Endothelial cell of umbilical vein (primary cell): ENCODE measurements around the gene GRK5. TPM values are rescaled to one million over a fixed set of nuclear protein-coding genes. Genes with fewer than 3 reads are reported as not detected.

Source experiments
- BruUV-seq: library from RNA; stranded (reverse); fragments of 400-500 nt; replicated peaks from 2 replicates; lab custom pipeline; 2021; lab: Mats Ljungman, UMichigan
- CTCF ChIA-PET: fragments of 300-600, 350-600 bp; sonication (Branson Sonifier 250); formaldehyde crosslinking; loops from one replicate; lab custom pipeline; 2021; ENCODE audit warnings: antibody characterized with exemption, inconsistent platforms; lab: Charles Lee
- POLR2A ChIA-PET: fragments of 300-600, 350-600 bp; sonication (Branson Sonifier 250); formaldehyde crosslinking; loops from one replicate; lab custom pipeline; 2021; ENCODE audit warnings: antibody characterized with exemption, inconsistent platforms; lab: Charles Lee
- DNase-seq: peaks from one replicate; pipeline ENCODE4 v3.0.0-alpha.2; 2011; ENCODE audit warnings: low read depth, low spot score
- FAIRE-seq: peaks from 2 replicates; lab custom pipeline; 2011; peaks lifted over from hg19 to GRCh38; lab: Jason Lieb, UNC
- H2AFZ ChIP-seq: 2 replicates; pipeline ENCODE4 v1.6.0; 2012; ENCODE audit warnings: low read depth, low read length, control low read depth, inconsistent platforms
- H3K27ac ChIP-seq: 2 replicates; pipeline ENCODE4 v1.5.1; 2011; ENCODE audit warnings: low read depth, mild to moderate bottlenecking, control low read depth, low read length, moderate library complexity; ENCODE audit not compliant: insufficient read depth
- H3K27me3 ChIP-seq, 2 experiments: 2 replicates each; pipeline versions ENCODE4 v1.6.0 to v1.6.1; 2011; ENCODE audit warnings: low read length in 2 of 2, mixed read lengths in 1 of 2; ENCODE audit not compliant: control insufficient read depth in 2 of 2, insufficient read depth in 2 of 2
- H3K36me3 ChIP-seq, 2 experiments: 2 replicates in 1 of 2; 3 replicates in 1 of 2; pipeline ENCODE4 v1.5.1; 2011; ENCODE audit warnings: low read length in 2 of 2, mild to moderate bottlenecking in 1 of 2, moderate library complexity in 1 of 2; ENCODE audit not compliant: control insufficient read depth in 2 of 2, insufficient read depth in 2 of 2; ENCODE audit errors: extremely low read depth in 1 of 2
- H3K4me1 ChIP-seq: 3 replicates; pipeline ENCODE4 v1.5.1; 2011; ENCODE audit warnings: mild to moderate bottlenecking, low read length; ENCODE audit not compliant: control insufficient read depth, insufficient read depth; ENCODE audit errors: extremely low read depth
- H3K4me2 ChIP-seq: 2 replicates; pipeline ENCODE4 v1.6.1; 2011; ENCODE audit warnings: low read length, control low read depth, mixed read lengths; ENCODE audit not compliant: insufficient read depth
- H3K4me3 ChIP-seq, 3 experiments: fragments of 200-600 bp in 1 of 3; sonication (generic), shearing (Covaris generic) in 1 of 3; replicated peaks in 1 of 3; 2 replicates each; pipeline ENCODE4 v1.5.1; 2011 to 2016; ENCODE audit warnings: control low read depth in 3 of 3, low read length in 3 of 3, mild to moderate bottlenecking in 2 of 3, inconsistent platforms in 1 of 3, low read depth in 1 of 3, moderate library complexity in 1 of 3; ENCODE audit not compliant: insufficient read depth in 1 of 3
- H3K79me2 ChIP-seq: 2 replicates; pipeline ENCODE4 v1.6.0; 2012; ENCODE audit warnings: low read length, inconsistent platforms; ENCODE audit not compliant: control insufficient read depth, insufficient read depth
- H3K9ac ChIP-seq: replicated peaks from 2 replicates; pipeline ENCODE3; 2011; ENCODE audit warnings: low read length, control low read depth; ENCODE audit not compliant: insufficient read depth; ENCODE audit errors: extremely low read depth
- H3K9me1 ChIP-seq: replicated peaks from 3 replicates; pipeline ENCODE4 v1.6.0; 2011; ENCODE audit warnings: mild to moderate bottlenecking, low read length; ENCODE audit not compliant: control insufficient read depth, insufficient read depth; ENCODE audit errors: extremely low read depth
- H3K9me3 ChIP-seq: replicated peaks from 2 replicates; pipeline ENCODE4 v1.5.1; 2012; ENCODE audit warnings: low read length, inconsistent platforms; ENCODE audit not compliant: control insufficient read depth, insufficient read depth
- H4K20me1 ChIP-seq: replicated peaks from 2 replicates; pipeline ENCODE3; 2011; ENCODE audit warnings: mild to moderate bottlenecking, low read length; ENCODE audit not compliant: control insufficient read depth, insufficient read depth; ENCODE audit errors: extremely low read depth
- EZH2 ChIP-seq: IDR thresholded peaks from 2 replicates; pipeline ENCODE4 v1.6.1; 2012; ENCODE audit warnings: borderline replicate concordance, low read depth, mild to moderate bottlenecking, moderate library complexity, low read length, inconsistent platforms; ENCODE audit not compliant: severe bottlenecking
- FOS ChIP-seq: IDR thresholded peaks from 2 replicates; pipeline ENCODE4 v1.6.1; 2011; ENCODE audit warnings: mild to moderate bottlenecking, low read length, moderate library complexity, borderline replicate concordance; ENCODE audit not compliant: insufficient read depth
- GATA2 ChIP-seq: IDR thresholded peaks from 2 replicates; pipeline ENCODE4 v1.7.0; 2011; ENCODE audit warnings: low read depth, mild to moderate bottlenecking, moderate library complexity, mixed read lengths, low read length; ENCODE audit not compliant: insufficient read length, insufficient read depth
- JUN ChIP-seq: IDR thresholded peaks from 2 replicates; pipeline ENCODE4 v1.6.1; 2011; ENCODE audit warnings: borderline replicate concordance, low read depth; ENCODE audit not compliant: insufficient read length, insufficient read depth
- MAX ChIP-seq: IDR thresholded peaks from 2 replicates; pipeline ENCODE4 v1.6.1; 2011; ENCODE audit not compliant: insufficient read depth, insufficient read length
- MYC ChIP-seq: IDR thresholded peaks from one replicate; pipeline ENCODE4 v1.6.1; 2011; ENCODE audit warnings: mild to moderate bottlenecking, low read depth, low read length
- POLR2A ChIP-seq: IDR thresholded peaks from 2 replicates; pipeline ENCODE4 v1.6.1; 2012; ENCODE audit warnings: low read depth, mild to moderate bottlenecking, control low read depth, low read length
- POLR2AphosphoS5 ChIP-seq: IDR thresholded peaks from 2 replicates; pipeline ENCODE4 v1.6.1; 2012; ENCODE audit warnings: low read depth, mild to moderate bottlenecking, control low read depth, low read length, moderate library complexity; ENCODE audit not compliant: insufficient read depth
- dilution Hi-C: fragments of 300-500 bp; cut with MboI; formaldehyde crosslinking; loops from one replicate; pipeline ENCODE4 v1.15.0; 2019; ENCODE audit warnings: low sequenced_read_pairs; ENCODE audit not compliant: extremely low pct_ligation_motif_present
- intact Hi-C: fragments of 100-400 bp; cut with micrococcal nuclease; formaldehyde crosslinking; loops from one replicate; pipeline ENCODE4 v1.10.0; 2022
- polyA plus RNA-seq, 4 experiments: library from polyadenylated mRNA; depleted of rRNA in 3 of 4; stranded (reverse) in 3 of 4; unstranded in 1 of 4; fragments of >200 nt; gene quantifications; 2 replicates each; pipeline versions ENCODE4 v1.2.1 to v1.2.3, GENCODE V29; 2011 to 2012; ENCODE audit warnings: missing spikeins in 1 of 4
- total RNA-seq: library from RNA; stranded (reverse); gene quantifications from 2 replicates; pipeline ENCODE4 v1.2.3, GENCODE V29; 2021
- TF ChIP-seq, protein P1 (sequence below), 2 donors: IDR thresholded peaks; 1 replicate in 1 of 2; 2 replicates in 1 of 2; pipeline ENCODE4 v1.5.1; 2011; ENCODE audit warnings: low read length in 2 of 2, mild to moderate bottlenecking in 2 of 2, moderate library complexity in 2 of 2, control low read depth in 1 of 2, inconsistent platforms in 1 of 2, low read depth in 1 of 2; ENCODE audit not compliant: insufficient read depth in 1 of 2; ENCODE audit errors: extremely low read depth in 1 of 2

The GRK5 gene
- total and polyA plus RNA-seq, 2 donors (not counting 3 experiments of a cell fraction or from before 2014, with no cell fraction given): 13.1 to 29.5 TPM

GRCh38 chr10:119337796-119338432 lies 130.5 kb downstream of the GRK5 start:
- dilution Hi-C loops (no loop called here), intact Hi-C loops (loop anchor here (1.0 to 2.0 kb wide), 4 partner anchors 21 to 67 kb away; no protein-coding TSS in a partner anchor)
- Histone ChIP-seq H3K4me3 (no peak overlapping the region), H3K27ac (peak overlapping the region; percentile 62), H3K9ac (peak overlapping the region; percentile 6), H4K20me1 (no peaks in the 10 kb centered on the region), H3K4me1 (peaks cover 33% of the 10 kb centered on the region), H3K9me1 (no peaks in the 10 kb centered on the region), H2AFZ (no peak overlapping the region), H3K36me3 (no peaks in the 10 kb centered on the region), H3K4me2 (no peak overlapping the region), H3K79me2 (no peaks in the 10 kb centered on the region), H3K9me3 (no peaks in the 10 kb centered on the region), H3K27me3 (no peaks in the 10 kb centered on the region)
- no TSS peak for BruUV-seq
- TF ChIP-seq GATA2 (no peak), MAX (no peak), FOS (no peak), POLR2AphosphoS5 (no peak), JUN (no peak), POLR2A (no peak), MYC (no peak)
- FAIRE-seq (peak; percentile 89), DNase-seq (peak; percentile 38)
- CTCF ChIA-PET: interaction anchor here (0.8 to 3.1 kb wide), 9 partner anchors 12 to 135 kb away, joined by 3 to 20 read pairs (median 3); partner anchors contain the start of gene GRK5
- POLR2A ChIA-PET: no interaction called here

GRCh38 chr10:119339109-119339508 lies 131.7 kb downstream of the GRK5 start:
- no peak for DNase-seq
- H2AFZ ChIP-seq: no peak overlapping the region
- no peak for FAIRE-seq
- intact Hi-C loops (loop anchor here (2.0 kb wide), 1 partner anchor 22 kb away; no protein-coding TSS in a partner anchor), dilution Hi-C loops (no loop called here)
- POLR2A ChIA-PET: no interaction called here
- no peaks in the 10 kb centered on the region for H3K9me3 ChIP-seq
- no peak overlapping the region for H3K4me3 ChIP-seq
- no TSS peak for BruUV-seq
- H3K27ac ChIP-seq: no peak overlapping the region
- no peaks in the 10 kb centered on the region for H3K27me3 ChIP-seq
- no peaks in the 10 kb centered on the region for H3K79me2 ChIP-seq
- H3K9ac ChIP-seq: no peak overlapping the region
- TF ChIP-seq JUN (no peak), MAX (no peak), GATA2 (no peak), MYC (no peak), FOS (no peak), EZH2 (no peak), POLR2AphosphoS5 (no peak), POLR2A (no peak)
- TF ChIP-seq, protein P1, sequence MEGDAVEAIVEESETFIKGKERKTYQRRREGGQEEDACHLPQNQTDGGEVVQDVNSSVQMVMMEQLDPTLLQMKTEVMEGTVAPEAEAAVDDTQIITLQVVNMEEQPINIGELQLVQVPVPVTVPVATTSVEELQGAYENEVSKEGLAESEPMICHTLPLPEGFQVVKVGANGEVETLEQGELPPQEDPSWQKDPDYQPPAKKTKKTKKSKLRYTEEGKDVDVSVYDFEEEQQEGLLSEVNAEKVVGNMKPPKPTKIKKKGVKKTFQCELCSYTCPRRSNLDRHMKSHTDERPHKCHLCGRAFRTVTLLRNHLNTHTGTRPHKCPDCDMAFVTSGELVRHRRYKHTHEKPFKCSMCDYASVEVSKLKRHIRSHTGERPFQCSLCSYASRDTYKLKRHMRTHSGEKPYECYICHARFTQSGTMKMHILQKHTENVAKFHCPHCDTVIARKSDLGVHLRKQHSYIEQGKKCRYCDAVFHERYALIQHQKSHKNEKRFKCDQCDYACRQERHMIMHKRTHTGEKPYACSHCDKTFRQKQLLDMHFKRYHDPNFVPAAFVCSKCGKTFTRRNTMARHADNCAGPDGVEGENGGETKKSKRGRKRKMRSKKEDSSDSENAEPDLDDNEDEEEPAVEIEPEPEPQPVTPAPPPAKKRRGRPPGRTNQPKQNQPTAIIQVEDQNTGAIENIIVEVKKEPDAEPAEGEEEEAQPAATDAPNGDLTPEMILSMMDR (IDR thresholded peaks at IDR 0.05; ENCODE audit: extremely low read depth in 1 of 2, insufficient read depth in 1 of 2, low read depth in 1 of 2, low read length in 2 of 2): no peak
- H3K9me1 ChIP-seq: no peaks in the 10 kb centered on the region
- no peaks in the 10 kb centered on the region for H4K20me1 ChIP-seq
- peaks cover 33% of the 10 kb centered on the region for H3K4me1 ChIP-seq
- H3K4me2 ChIP-seq: no peak overlapping the region
- CTCF ChIA-PET: interaction anchor here (0.6 to 2.0 kb wide), 12 partner anchors 9 to 149 kb away, joined by 3 to 5 read pairs (median 3); no protein-coding TSS in a partner anchor
- H3K36me3 ChIP-seq: no peaks in the 10 kb centered on the region
